ENCODE data around the gene MRPL14. TPM values are rescaled to one million over a fixed set of nuclear protein-coding genes. Genes with fewer than 3 reads are reported as not detected.

The MRPL14 gene
- total and polyA plus RNA-seq, 2 of the 4 experiments (the other 2 are of a cell fraction): 43.7 to 87.9 TPM

- no peak overlapping the region for H3K4me2 ChIP-seq (ENCODE audit: low read depth, low read length)
- no peak overlapping the region for H4K5ac ChIP-seq (ENCODE audit: low read depth, low read length)
- no peak for ATAC-seq (ENCODE audit: low read depth)
- no peak overlapping the region for H4K8ac ChIP-seq (ENCODE audit: low read depth in 2 of 2, low read length in 2 of 2)
- H4K20me1 ChIP-seq (ENCODE audit: insufficient read depth, low read length): peaks cover 7% of the 10 kb centered on the region; the same call in 1 of the 2 replicates
- no peaks in the 10 kb centered on the region for H3K9me3 ChIP-seq (ENCODE audit: control insufficient read depth, insufficient read depth, low read length)
- H2AK9ac ChIP-seq (replicated peaks; ENCODE audit: low read depth, low read length, poor library complexity): no peak overlapping the region
- no peak overlapping the region for H3K14ac ChIP-seq (replicated peaks; ENCODE audit: low read depth, low read length)
- BruUV-seq (replicated peaks): no TSS peak
- no peak overlapping the region for H2BK5ac ChIP-seq (ENCODE audit: low read depth, low read length, poor library complexity, severe bottlenecking)
- in situ Hi-C loops (cut with MboI; ENCODE audit: low sequenced_read_pairs): no loop called here
- H3K23ac ChIP-seq (ENCODE audit: low read depth, low read length): no peak overlapping the region
- CTCF ChIA-PET: interaction anchor here (1.2 kb wide), 1 partner anchor 87 kb away, joined by 3 read pairs; no protein-coding TSS in a partner anchor
- no peak overlapping the region for H3K27ac ChIP-seq (ENCODE audit: insufficient read depth, low read length)
- H3K9ac ChIP-seq (ENCODE audit: low read depth, low read length): no peak overlapping the region
- H2AK5ac ChIP-seq (ENCODE audit: low read depth, low read length): no peak overlapping the region
- TF ChIP-seq MXI1 (IDR thresholded peaks at IDR 0.05; ENCODE audit: borderline replicate concordance, low read depth, low read length): no peak
- no peak for TF ChIP-seq RCOR1 (IDR thresholded peaks at IDR 0.05; ENCODE audit: insufficient replicate concordance, low read length)
- no peak for TF ChIP-seq MAFK (IDR thresholded peaks at IDR 0.05; ENCODE audit: low read depth, low read length)
- no peak for TF ChIP-seq RAD21 (IDR thresholded peaks at IDR 0.05; ENCODE audit: low read length)
- TF ChIP-seq CTCF (conservative IDR thresholded peaks at IDR 0.05; ENCODE audit: low read depth, low read length): no peak
- TF ChIP-seq SMC3 (IDR thresholded peaks at IDR 0.05; ENCODE audit: low read depth, low read length): no peak
- no peak for TF ChIP-seq FOS (IDR thresholded peaks at IDR 0.05; ENCODE audit: low read depth, low read length)
- TF ChIP-seq MAZ (IDR thresholded peaks at IDR 0.05; ENCODE audit: borderline replicate concordance, low read depth, low read length): no peak
- TF ChIP-seq CEBPB (IDR thresholded peaks at IDR 0.05; ENCODE audit: low read depth, low read length): no peak
- no peak for TF ChIP-seq POLR2A (IDR thresholded peaks at IDR 0.05; ENCODE audit: low read depth, low read length)
- no peak for TF ChIP-seq USF2 (IDR thresholded peaks at IDR 0.05; ENCODE audit: low read depth, low read length)
- TF ChIP-seq RFX5 (IDR thresholded peaks at IDR 0.05; ENCODE audit: low read depth, low read length): no peak
- no peak for TF ChIP-seq BHLHE40 (IDR thresholded peaks at IDR 0.05; ENCODE audit: low read depth, low read length)
- TF ChIP-seq CHD1 (IDR thresholded peaks at IDR 0.05; ENCODE audit: low read depth, low read length): no peak
- no peak for TF ChIP-seq NFE2L2 (IDR thresholded peaks at IDR 0.05; ENCODE audit: low read depth, low read length)
- TF ChIP-seq ELK1 (IDR thresholded peaks at IDR 0.05; ENCODE audit: borderline replicate concordance, low read depth, low read length): no peak
- H3K36me3 ChIP-seq (ENCODE audit: control insufficient read depth, insufficient read depth, low read length): peaks cover 46% of the 10 kb centered on the region
- H4K91ac ChIP-seq (ENCODE audit: insufficient read depth, low read depth, low read length): no peak overlapping the region
- H2AFZ ChIP-seq (replicated peaks; ENCODE audit: low read length, poor library complexity): no peak overlapping the region
- POLR2A ChIA-PET (ENCODE audit: unreplicated experiment): no interaction called here
- no peak overlapping the region for H3K56ac ChIP-seq (ENCODE audit: extremely low read depth, insufficient read depth, low read length)
- no peaks in the 10 kb centered on the region for H3K9me1 ChIP-seq (ENCODE audit: insufficient read depth, low read length)
- H2BK15ac ChIP-seq (ENCODE audit: low read depth, low read length): no peak overlapping the region
- no peaks in the 10 kb centered on the region for H3K27me3 ChIP-seq (ENCODE audit: control insufficient read depth, insufficient read depth, low read length)
- H3K4ac ChIP-seq (ENCODE audit: low read depth, low read length): no peak overlapping the region
- no peak overlapping the region for H3K4me3 ChIP-seq (ENCODE audit: insufficient read depth, low read depth, low read length)
- H2BK20ac ChIP-seq (ENCODE audit: low read depth, low read length): no peak overlapping the region
- no peak for DNase-seq
- H3K18ac ChIP-seq (ENCODE audit: low read depth, low read length): no peak overlapping the region
- no peak overlapping the region for H2BK120ac ChIP-seq (ENCODE audit: low read depth, low read length)
- dilution Hi-C loops (cut with HindIII; ENCODE audit: low sequenced_read_pairs, unreplicated experiment): no loop called here
- WGBS, 2 experiments (ENCODE audit: extremely low coverage in 2 of 2, insufficient read length in 1 of 2): no CpG with 5 or more reads among the region's 7 CpGs
- no peaks in the 10 kb centered on the region for H3K79me1 ChIP-seq (ENCODE audit: low read depth in 1 of 2, low read length in 2 of 2)
- intact Hi-C loops (cut with micrococcal nuclease): no loop called here
- peaks cover 2% of the 10 kb centered on the region for H3K4me1 ChIP-seq (ENCODE audit: control insufficient read depth, insufficient read depth, low read length)
Observed at GRCh38 chr6:44147256-44147655, 20.0 kb upstream of the MRPL14 start.

All from IMR-90 (cell line).